A549 treated with CpdA at 1 μM for 4 hours (cell line): Measurements from ENCODE around the gene HPCAL1. TPM values are rescaled to one million over a fixed set of nuclear protein-coding genes. Genes with fewer than 3 reads are reported as not detected.

Experiments used
- total RNA-seq: library from RNA; stranded (reverse); fragments of 200-300 nt; extraction: Qiagen RNA extraction; gene quantifications from 5 replicates; pipeline ENCODE4 v1.2.3, GENCODE V29; 2022; ENCODE audit warnings: low read depth

The HPCAL1 gene
- 84.9 to 128 TPM (median 122 TPM) in 5 replicates for total RNA-seq

GRCh38 chr2:10302479-10303180 lies at the start of gene HPCAL1:
Gene HPCAL1 (plus strand): TSS chr2:10302904. CDS start chr2:10419758, 116,854 bp downstream.

DNA sequence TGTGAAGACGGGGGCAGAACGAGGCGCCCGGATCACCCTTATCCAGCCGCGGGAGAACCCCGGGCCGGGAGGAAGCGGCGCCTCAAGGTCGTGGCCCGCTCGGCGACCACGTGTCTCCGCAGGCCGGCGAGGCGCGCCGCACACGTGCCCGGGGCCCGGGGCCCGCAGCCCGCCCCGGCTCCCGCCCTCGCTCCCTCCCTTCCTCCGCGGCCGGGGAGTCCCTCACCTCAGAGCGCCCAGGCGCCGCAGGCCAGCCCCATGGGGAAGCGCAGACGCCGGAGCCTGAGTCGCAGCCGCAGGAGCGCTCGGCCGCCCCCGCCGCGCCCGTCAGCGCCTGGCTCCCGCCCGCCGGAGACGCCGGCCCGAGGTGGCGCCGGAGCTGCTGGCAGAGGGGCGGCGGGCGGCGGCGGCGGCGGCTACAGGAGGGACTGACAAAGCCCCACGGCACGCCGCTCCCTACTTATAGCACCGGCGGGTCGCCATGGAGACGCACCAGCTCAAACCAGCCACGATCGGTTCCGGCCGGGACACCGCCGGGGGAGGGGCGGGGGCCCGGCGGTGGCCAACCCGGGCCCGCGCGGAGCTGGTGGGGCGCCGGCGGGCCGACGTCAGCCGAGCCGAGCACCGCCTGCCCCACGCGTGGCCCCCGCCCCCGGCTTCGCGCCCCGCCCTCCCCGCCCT lies 145.3 kb downstream of the HPCAL1 start, which contains the start of gene ODC1:
ODC1 (minus strand) TSS at position 433 of the 681 bp plus-strand sequence. CDS start 3,295 bp downstream, outside the sequence.

Other genes with a start within 250 kb of the HPCAL1 start
- 0.90 to 1.3 TPM (median 1.1 TPM) in 5 replicates for gene CYS1, start 222.5 kb upstream of the HPCAL1 start, total RNA-seq
- gene RRM2, start 180.2 kb upstream of the HPCAL1 start, total RNA-seq, result 195 to 237 TPM (median 201 TPM) in 5 replicates
- gene ODC1, start 145.4 kb downstream of the HPCAL1 start, total RNA-seq, result 133 to 155 TPM (median 139 TPM) in 5 replicates